ENCODE results near the gene AIPL1.

AIPL1 gene

DNA sequence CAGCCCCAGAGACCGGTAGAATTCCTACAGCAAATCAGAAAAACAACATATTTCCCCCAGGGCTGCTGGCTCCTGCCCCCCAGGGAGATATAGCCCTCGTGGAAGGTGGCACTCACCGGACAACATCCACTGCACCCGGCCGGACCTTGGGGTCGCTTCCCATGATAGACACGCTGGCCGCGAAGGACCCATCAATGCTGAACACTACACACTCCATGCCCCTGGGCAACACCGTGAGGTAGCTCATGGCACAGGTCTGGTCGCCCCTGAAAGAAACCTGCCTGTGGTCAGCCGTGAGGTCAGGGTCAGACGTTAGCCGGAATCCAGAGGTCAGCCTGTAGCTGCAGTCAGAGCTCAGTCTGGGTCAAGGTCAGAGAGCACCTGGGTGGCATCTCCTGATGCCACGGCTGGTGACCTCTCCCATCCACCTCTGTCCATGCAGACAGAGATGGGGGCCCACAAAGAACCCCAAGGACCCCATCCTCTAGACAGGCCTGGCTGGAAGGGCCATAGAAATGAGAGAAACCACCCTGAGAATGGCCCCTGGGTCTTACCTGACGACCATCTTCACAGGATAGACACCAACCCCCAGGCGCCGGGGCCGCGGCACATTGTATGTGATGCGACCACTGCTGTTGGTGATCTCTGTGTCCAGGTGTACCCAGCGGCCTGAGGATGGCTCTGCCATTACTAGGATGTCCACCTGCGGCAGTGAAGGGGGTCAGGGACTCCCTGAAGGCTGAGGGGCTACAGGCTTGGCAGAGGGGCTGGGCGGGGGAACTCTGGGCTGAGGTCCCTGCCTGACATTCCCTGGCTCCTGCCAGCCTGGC is 28.9 kb upstream of the AIPL1 start:
- TF ChIP-seq, protein P1, sequence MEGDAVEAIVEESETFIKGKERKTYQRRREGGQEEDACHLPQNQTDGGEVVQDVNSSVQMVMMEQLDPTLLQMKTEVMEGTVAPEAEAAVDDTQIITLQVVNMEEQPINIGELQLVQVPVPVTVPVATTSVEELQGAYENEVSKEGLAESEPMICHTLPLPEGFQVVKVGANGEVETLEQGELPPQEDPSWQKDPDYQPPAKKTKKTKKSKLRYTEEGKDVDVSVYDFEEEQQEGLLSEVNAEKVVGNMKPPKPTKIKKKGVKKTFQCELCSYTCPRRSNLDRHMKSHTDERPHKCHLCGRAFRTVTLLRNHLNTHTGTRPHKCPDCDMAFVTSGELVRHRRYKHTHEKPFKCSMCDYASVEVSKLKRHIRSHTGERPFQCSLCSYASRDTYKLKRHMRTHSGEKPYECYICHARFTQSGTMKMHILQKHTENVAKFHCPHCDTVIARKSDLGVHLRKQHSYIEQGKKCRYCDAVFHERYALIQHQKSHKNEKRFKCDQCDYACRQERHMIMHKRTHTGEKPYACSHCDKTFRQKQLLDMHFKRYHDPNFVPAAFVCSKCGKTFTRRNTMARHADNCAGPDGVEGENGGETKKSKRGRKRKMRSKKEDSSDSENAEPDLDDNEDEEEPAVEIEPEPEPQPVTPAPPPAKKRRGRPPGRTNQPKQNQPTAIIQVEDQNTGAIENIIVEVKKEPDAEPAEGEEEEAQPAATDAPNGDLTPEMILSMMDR (IDR thresholded peaks at IDR 0.05; ENCODE audit: insufficient read depth, low read length, missing control alignments) = no peak
- CTCF ChIA-PET = interaction anchor here (1.2 to 3.2 kb wide), 2 partner anchors 9 to 10 kb away, joined by 3 to 15 read pairs; no protein-coding TSS in a partner anchor
- POLR2A ChIA-PET = no interaction called here
- no peak overlapping the region for H3K4me3 ChIP-seq (ENCODE audit: low read depth, low read length)
- no peak for DNase-seq (ENCODE audit: low read depth, low spot score)

DNA sequence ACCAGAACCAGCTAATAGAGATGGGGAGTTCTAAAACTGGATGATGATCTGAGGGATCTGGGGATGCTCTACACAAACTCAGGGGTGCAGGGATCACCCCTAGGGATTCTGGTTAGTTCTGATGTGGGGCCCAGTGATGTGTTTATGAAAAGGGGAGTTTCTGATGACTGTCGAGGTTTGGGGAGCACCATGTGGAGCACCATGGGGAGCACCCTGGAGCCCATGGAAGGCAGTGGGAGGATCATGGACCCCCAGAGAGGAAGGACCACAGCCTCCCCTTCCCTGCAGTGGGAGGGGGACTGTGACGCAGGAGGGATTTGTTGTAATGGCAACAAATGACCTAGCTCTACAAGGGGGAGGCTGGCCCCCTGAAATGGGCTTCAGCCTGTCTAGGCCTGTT is 27.8 kb upstream of the AIPL1 start:
- ChIA-PET CTCF (interaction anchor here (3.2 kb wide), 1 partner anchor 10 kb away, joined by 15 read pairs; no protein-coding TSS in a partner anchor), POLR2A (no interaction called here)
- DNase-seq (ENCODE audit: low read depth, low spot score) = no peak

DNA sequence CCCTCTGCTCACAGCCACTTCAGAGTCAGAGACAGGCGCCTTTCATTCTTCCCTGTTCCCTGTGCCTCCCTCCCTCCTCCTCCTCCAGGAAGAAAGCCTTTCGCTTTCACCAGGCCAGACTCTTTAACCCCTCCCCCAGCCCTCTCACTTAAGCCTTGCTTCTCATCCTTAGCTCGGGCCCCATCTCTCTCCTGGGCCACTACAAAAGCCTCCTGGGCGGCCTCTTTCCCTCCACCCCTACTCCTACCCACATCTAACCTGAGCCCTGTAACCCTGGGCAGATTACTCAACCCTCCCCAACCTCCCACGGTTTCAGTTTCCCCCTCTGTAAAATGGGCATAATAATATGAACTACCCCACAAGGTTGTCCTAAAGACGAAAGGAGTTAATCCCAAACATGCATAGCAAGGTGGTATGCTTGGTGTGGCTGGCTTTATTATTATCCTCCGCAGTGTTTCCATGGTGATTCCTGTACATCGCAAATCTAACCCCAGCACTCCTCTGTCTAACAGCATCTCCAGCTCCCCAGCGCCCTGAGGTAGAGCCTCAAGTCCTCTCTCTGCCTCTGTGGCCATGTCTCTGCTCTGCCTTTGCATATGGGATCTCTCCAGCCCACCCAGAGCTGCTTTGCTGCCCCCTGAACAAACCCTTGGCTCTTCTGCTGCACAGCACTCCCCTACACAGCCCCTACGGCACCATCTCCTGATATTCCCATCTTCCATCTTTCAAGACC is 27.0 kb upstream of the AIPL1 start:
- no peak overlapping the region for H3K4me3 ChIP-seq (ENCODE audit: low read depth, low read length)
- DNase-seq (ENCODE audit: low read depth, low spot score) = no peak
- ChIA-PET POLR2A (no interaction called here), CTCF (interaction anchor here (3.2 kb wide), 1 partner anchor 11 kb away, joined by 15 read pairs; no protein-coding TSS in a partner anchor)
- TF ChIP-seq, protein P1 (IDR thresholded peaks at IDR 0.05; ENCODE audit: insufficient read depth, low read length, missing control alignments) = no peak

More for the DNA sequence above, 27.8 kb upstream of the AIPL1 start:
- H3K4me3 ChIP-seq (ENCODE audit: low read depth, low read length) = no peak overlapping the region
- TF ChIP-seq, protein P1 (IDR thresholded peaks at IDR 0.05; ENCODE audit: insufficient read depth, low read length, missing control alignments) = no peak

DNA sequence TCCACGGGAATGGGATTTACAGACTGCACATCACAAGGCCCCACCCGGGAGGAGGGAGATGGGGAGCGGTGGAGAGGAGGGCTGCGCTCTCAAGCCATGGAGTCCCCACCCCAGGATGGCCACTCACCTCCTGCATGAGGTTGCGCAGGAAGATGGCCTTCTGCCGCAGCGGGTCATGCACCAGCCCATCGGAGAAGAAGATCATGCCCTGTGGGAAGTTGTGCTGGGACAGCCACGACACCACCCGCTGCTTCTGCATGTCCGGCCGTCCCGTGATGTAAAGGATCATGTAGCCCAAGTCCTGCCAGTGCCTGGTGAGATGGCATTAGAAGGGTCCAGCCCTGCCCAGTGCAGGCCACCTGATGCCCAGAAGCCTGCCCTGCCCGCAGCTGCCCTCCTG is 26.3 kb upstream of the AIPL1 start:
- TF ChIP-seq, protein P1 (IDR thresholded peaks at IDR 0.05; ENCODE audit: insufficient read depth, low read length, missing control alignments) = no peak
- no peak overlapping the region for H3K4me3 ChIP-seq (ENCODE audit: low read depth, low read length)
- ChIA-PET CTCF (interaction anchor here (3.2 kb wide), 1 partner anchor 12 kb away, joined by 15 read pairs; no protein-coding TSS in a partner anchor), POLR2A (no interaction called here)
- no peak for DNase-seq (ENCODE audit: low read depth, low spot score)

DNA sequence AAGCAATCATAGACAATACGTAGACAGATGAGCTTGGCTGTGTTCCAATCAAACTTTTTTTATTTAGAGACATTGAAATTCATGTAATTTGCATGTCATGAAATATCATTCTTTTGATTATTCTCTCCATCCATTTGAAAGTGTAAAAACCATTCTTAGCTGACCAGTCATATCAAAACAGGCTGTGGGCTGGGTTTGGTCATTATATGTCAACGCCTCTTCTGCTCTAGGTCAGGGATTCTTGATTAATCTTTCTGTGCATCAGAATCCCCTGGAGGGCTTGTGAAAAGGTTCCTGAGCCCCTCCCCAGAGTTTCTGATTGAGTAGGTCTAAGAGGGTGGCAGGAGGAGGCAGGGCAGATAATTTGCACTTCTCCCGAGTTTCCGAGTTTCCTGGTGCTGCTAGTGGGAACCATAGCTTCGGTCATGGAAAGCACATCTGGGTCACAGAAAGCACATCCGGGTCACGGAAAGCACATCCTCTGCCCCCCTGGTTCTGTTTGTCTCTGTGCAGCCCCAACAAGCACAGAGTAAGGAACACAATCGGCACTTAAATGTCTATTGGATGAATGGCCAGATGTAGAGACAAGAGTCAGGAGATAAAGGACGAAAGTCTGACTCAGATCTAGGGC is 25.7 kb upstream of the AIPL1 start:
- TF ChIP-seq, protein P1 (IDR thresholded peaks at IDR 0.05; ENCODE audit: insufficient read depth, low read length, missing control alignments) = no peak
- POLR2A ChIA-PET = no interaction called here
- DNase-seq (ENCODE audit: low read depth, low spot score) = no peak
- no peak overlapping the region for H3K4me3 ChIP-seq (ENCODE audit: low read depth, low read length)
- CTCF ChIA-PET = interaction anchor here (1.2 to 3.2 kb wide), 3 partner anchors 10 to 13 kb away, joined by 3 to 27 read pairs (median 15); no protein-coding TSS in a partner anchor

Measured in AG04449 (cell line).